Kidney glomerular epithelial cell (primary cell): Measurements from ENCODE around the gene FRMD8.

Experiments used
- DNase-seq: peaks from one replicate; lab custom pipeline; 2025; lab: John Stamatoyannopoulos, UW

FRMD8 gene

GRCh38 chr11:65454696-65455456, 68.4 kb downstream of the FRMD8 start:
- no peak for DNase-seq

- no peak for DNase-seq
Observed at GRCh38 chr11:65456418-65456817, 70.0 kb downstream of the FRMD8 start.

GRCh38 chr11:65459552-65459951, 73.1 kb downstream of the FRMD8 start:
- no peak for DNase-seq
